HepG2 (cell line): ENCODE data around the gene RTKN2. TPM values are rescaled to one million over a fixed set of nuclear protein-coding genes. Genes with fewer than 3 reads are reported as not detected.

ENCODE experiments used
- ATAC-seq: fragments of 200-7000 bp; cut with Tn5 transposase; 3 replicates; pipeline ENCODE4 v1.9.1; 2020; ENCODE audit warnings: mild to moderate bottlenecking, moderate library complexity
- BruUV-seq: library from RNA; stranded (reverse); fragments of 400-500 nt; replicated peaks from 2 replicates; lab custom pipeline; 2021; lab: Mats Ljungman, UMichigan
- CTCF ChIA-PET: fragments of 300-600 bp; formaldehyde crosslinking; extraction: SDS; loops from one replicate; lab custom pipeline; 2021; ENCODE audit warnings: low total read pairs, inconsistent platforms, low intra/inter-chr PET ratio; lab: Yijun Ruan, JAX
- POLR2A ChIA-PET: fragments of 350-600 bp; sonication (Branson Sonifier 250); formaldehyde crosslinking; loops from one replicate; lab custom pipeline; 2020; ENCODE audit warnings: antibody characterized with exemption, inconsistent platforms; lab: Yijun Ruan, JAX
- DNase-seq: peaks from one replicate; pipeline ENCODE4 v3.0.0-alpha.2; 2015; ENCODE audit warnings: low spot score
- FAIRE-seq: peaks from 3 replicates; lab custom pipeline; 2011; peaks lifted over from hg19 to GRCh38; lab: Jason Lieb, UNC
- H2AFZ ChIP-seq: one replicate; pipeline ENCODE4 v1.6.1; 2011; ENCODE audit warnings: low read length, inconsistent platforms
- H3K27ac ChIP-seq: fragments of 300-600 bp; 3 replicates; pipeline ENCODE4 v1.8.0; 2011; ENCODE audit warnings: mixed run types, mild to moderate bottlenecking, mixed read lengths, low read length, inconsistent platforms; ENCODE audit not compliant: insufficient read depth; ENCODE audit errors: extremely low read length
- H3K27me3 ChIP-seq, 2 experiments: fragments of 200-600 bp in 1 of 2; 2 replicates in 1 of 2; 3 replicates in 1 of 2; pipeline versions ENCODE4 v1.6.0 to v1.8.0; 2011; ENCODE audit warnings: low read length in 2 of 2, mild to moderate bottlenecking in 2 of 2, moderate library complexity in 2 of 2, inconsistent platforms in 1 of 2; ENCODE audit not compliant: insufficient read depth in 2 of 2, control insufficient read depth in 1 of 2
- H3K36me3 ChIP-seq, 2 experiments: fragments of 200-600 bp in 1 of 2; replicated peaks in 1 of 2; 2 replicates in 1 of 2; 3 replicates in 1 of 2; pipeline versions ENCODE4 v1.5.1 to v1.8.0; 2011; ENCODE audit warnings: low read length in 2 of 2, inconsistent platforms in 1 of 2; ENCODE audit not compliant: insufficient read depth in 2 of 2, control insufficient read depth in 1 of 2
- H3K4me1 ChIP-seq: 2 replicates; pipeline ENCODE4 v1.5.1; 2012; ENCODE audit warnings: low read length, inconsistent platforms; ENCODE audit not compliant: insufficient read depth
- H3K4me2 ChIP-seq: 2 replicates; pipeline ENCODE4 v1.6.0; 2011; ENCODE audit warnings: low read depth, low read length, inconsistent platforms
- H3K4me3 ChIP-seq, 3 experiments: fragments of 200-600 bp in 1 of 3; sonication (generic), shearing (Covaris generic) in 1 of 3; replicated peaks in 1 of 3; 2 replicates each; pipeline ENCODE4 v1.5.1; 2011 to 2016; ENCODE audit warnings: low read length in 3 of 3, inconsistent platforms in 2 of 3, low read depth in 2 of 3, mild to moderate bottlenecking in 2 of 3, control low read depth in 1 of 3, mixed read lengths in 1 of 3; ENCODE audit not compliant: insufficient read depth in 1 of 3
- H3K79me2 ChIP-seq: one replicate; pipeline ENCODE4 v1.6.1; 2011; ENCODE audit warnings: low read length, inconsistent platforms; ENCODE audit not compliant: insufficient read depth
- H3K9ac ChIP-seq: 2 replicates; pipeline ENCODE4 v1.6.0; 2011; ENCODE audit warnings: mild to moderate bottlenecking, low read depth, low read length, inconsistent platforms; ENCODE audit not compliant: insufficient read depth
- H3K9me3 ChIP-seq: 2 replicates; pipeline ENCODE4 v1.5.1; 2012; ENCODE audit warnings: mild to moderate bottlenecking, low read length
- H4K20me1 ChIP-seq: 2 replicates; pipeline ENCODE4 v1.6.0; 2011; ENCODE audit warnings: inconsistent platforms, mild to moderate bottlenecking, low read length, moderate library complexity; ENCODE audit not compliant: insufficient read depth
- CREM ChIP-seq, 2 experiments: sonication (generic) in 1 of 2; formaldehyde crosslinking in 1 of 2; IDR thresholded peaks; 2 replicates each; pipeline versions ENCODE4 v1.4.0 to v1.6.1; 2016 to 2020; ENCODE audit warnings: antibody characterized with exemption in 1 of 2, mild to moderate bottlenecking in 1 of 2, missing genetic modification reagents in 1 of 2
- HHEX ChIP-seq: IDR thresholded peaks from 2 replicates; pipeline ENCODE4 v1.6.1; 2016; ENCODE audit warnings: control low read depth
- HMGA1 ChIP-seq: sonication (generic); formaldehyde crosslinking; conservative IDR thresholded peaks from 2 replicates; pipeline ENCODE4 v1.4.0; 2020; ENCODE audit warnings: missing genetic modification reagents
- NAIF1 ChIP-seq: sonication (generic); formaldehyde crosslinking; IDR thresholded peaks from 2 replicates; pipeline ENCODE4 v1.5.0; 2020; ENCODE audit warnings: mild to moderate bottlenecking, missing genetic modification reagents, borderline replicate concordance
- NCOA2 ChIP-seq: sonication (generic); formaldehyde crosslinking; IDR thresholded peaks from 2 replicates; pipeline ENCODE4 v1.8.0; 2022; ENCODE audit warnings: inconsistent platforms
- NR2F2 ChIP-seq: IDR thresholded peaks from 2 replicates; pipeline ENCODE4 v1.6.1; 2012; ENCODE audit warnings: low read depth, inconsistent platforms, borderline replicate concordance
- POGZ ChIP-seq: sonication (generic); formaldehyde crosslinking; IDR thresholded peaks from 2 replicates; pipeline ENCODE4 v1.4.0; 2020; ENCODE audit warnings: mild to moderate bottlenecking, missing genetic modification reagents
- TEAD3 ChIP-seq: optimal IDR thresholded peaks from 2 replicates; pipeline ENCODE3; 2016; ENCODE audit warnings: borderline replicate concordance
- ZNF331 ChIP-seq: sonication (generic); formaldehyde crosslinking; IDR thresholded peaks from 2 replicates; pipeline ENCODE4 v1.4.0; 2020; ENCODE audit warnings: missing genetic modification reagents
- ZNF441 ChIP-seq: sonication (generic); formaldehyde crosslinking; IDR thresholded peaks from 2 replicates; pipeline ENCODE4 v1.7.0; 2021; ENCODE audit warnings: missing genetic modification reagents, borderline replicate concordance
- ZNF782 ChIP-seq: sonication (generic); formaldehyde crosslinking; IDR thresholded peaks from 2 replicates; pipeline ENCODE4 v1.4.0; 2020; ENCODE audit warnings: missing genetic modification reagents, mild to moderate bottlenecking, borderline replicate concordance
- WGBS: methylation state at CpG from one replicate; pipeline ENCODE4 v1.1.6; 2017; ENCODE audit warnings: low lambda C conversion rate; 5-methylcytosine and 5-hydroxymethylcytosine counted together
- in situ Hi-C: cut with HindIII; loops from 2 replicates; pipeline ENCODE4 v1.10.0; 2017; ENCODE audit warnings: low pct_unique_long_range_greater_than_20kb; ENCODE audit not compliant: extremely low pct_ligation_motif_present
- intact Hi-C: fragments of 100-400 bp; cut with micrococcal nuclease; formaldehyde crosslinking; loops from one replicate; pipeline ENCODE4 v1.10.0; 2022; ENCODE audit not compliant: unreplicated experiment
- polyA plus RNA-seq, 8 experiments: library from polyadenylated mRNA; depleted of rRNA in 3 of 8; stranded (reverse) in 7 of 8; unstranded in 1 of 8; fragments of >200 nt; fragmentation: Illumina TruSeq in 4 of 8; extraction: Trizol in 4 of 8; gene quantifications; 2 replicates each; pipeline versions ENCODE4 v1.2.1 to v1.2.3, GENCODE V29; 2011 to 2016; ENCODE audit warnings: low read depth in 4 of 8, missing spikeins in 1 of 8, mixed read lengths in 1 of 8; ENCODE audit not compliant: insufficient read depth in 1 of 8
- total RNA-seq, 5 experiments: library from RNA; depleted of rRNA; stranded (reverse); fragments of >200 nt; fragmentation: Illumina TruSeq; extraction: Trizol; gene quantifications; 2 replicates each; pipeline ENCODE4 v1.2.3, GENCODE V29; 2016; ENCODE audit warnings: low read depth in 1 of 5
- TF ChIP-seq, protein P1 (sequence below): sonication (generic); formaldehyde crosslinking; IDR thresholded peaks from 2 replicates; pipeline ENCODE4 v1.5.1; 2020; ENCODE audit warnings: mild to moderate bottlenecking, missing genetic modification reagents
- TF ChIP-seq, protein P2 (sequence below): sonication (generic); formaldehyde crosslinking; IDR thresholded peaks from 2 replicates; pipeline ENCODE4 v1.8.0; 2022; ENCODE audit warnings: missing genetic modification reagents, mild to moderate bottlenecking, moderate library complexity, borderline replicate concordance
- TF ChIP-seq, protein P3 (sequence below): fragments of 450-650 bp; IDR thresholded peaks from 2 replicates; pipeline ENCODE4 v1.6.1; 2017
- TF ChIP-seq, protein P4 (sequence below): sonication (generic); formaldehyde crosslinking; IDR thresholded peaks from 2 replicates; pipeline ENCODE4 v1.8.1; 2023; ENCODE audit warnings: mild to moderate bottlenecking, missing genetic modification reagents

The RTKN2 gene
- total and polyA plus RNA-seq, 2 of the 13 experiments (the other 11 are each of a cell fraction or from before 2014, with no cell fraction given), result 2.2 to 7.0 TPM

DNA sequence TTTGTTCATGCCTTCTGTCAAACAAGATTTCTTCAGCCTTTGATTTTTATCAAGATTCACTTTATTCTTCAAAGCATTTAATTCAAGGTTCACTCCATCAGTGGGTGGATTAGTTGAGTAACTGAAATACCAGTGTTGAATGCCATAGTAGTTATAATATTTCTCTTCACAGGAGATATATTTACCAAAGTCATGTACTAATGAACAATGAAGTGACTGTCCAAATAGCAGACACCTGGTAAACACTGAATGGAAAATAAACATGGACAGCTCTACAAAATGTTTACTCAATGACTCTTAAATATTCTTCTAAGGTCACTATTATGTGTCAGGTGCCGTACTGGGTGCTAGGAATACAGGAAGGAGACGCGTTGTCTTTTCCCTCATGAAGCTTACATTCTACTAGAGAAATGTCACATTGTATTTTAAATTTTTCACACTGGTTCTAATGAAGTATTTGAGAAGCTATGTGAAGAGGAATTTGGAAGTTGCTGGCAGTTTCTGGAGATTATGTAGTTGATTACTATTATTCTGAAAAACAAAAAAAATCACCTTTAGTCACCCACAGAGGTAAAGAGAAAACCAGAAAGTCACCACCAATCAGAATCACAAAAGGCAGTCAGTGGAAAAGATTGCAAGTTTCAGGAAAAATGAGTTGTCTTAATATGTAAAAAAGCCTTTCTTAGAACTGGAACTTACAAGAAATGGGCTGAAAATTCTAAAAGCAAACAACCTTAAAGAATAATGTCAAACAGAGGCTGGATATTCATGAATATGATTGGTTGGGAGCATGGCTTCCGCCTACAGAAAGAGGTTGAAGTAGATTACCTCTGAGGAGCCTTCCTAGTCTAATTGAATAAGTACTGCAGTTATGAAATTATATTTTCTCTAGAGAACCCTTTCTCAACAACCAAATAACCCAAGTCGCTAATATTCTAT, 84.5 kb downstream of the RTKN2 start:
- in situ Hi-C loops (no loop called here), intact Hi-C loops (loop anchor here (2.0 to 5.0 kb wide), 2 partner anchors 89 to 137 kb away; no protein-coding TSS in a partner anchor)
- H2AFZ ChIP-seq, result no peak overlapping the region
- H3K79me2 ChIP-seq, result no peaks in the 10 kb centered on the region
- peak; percentile 34 for FAIRE-seq
- H3K9ac ChIP-seq, result peak overlapping the region; percentile 38
- peak; percentile 91 for DNase-seq
- peaks cover 15% of the 10 kb centered on the region for H3K4me1 ChIP-seq
- BruUV-seq, result no TSS peak
- H3K27ac ChIP-seq, result peak overlapping the region; percentile 58
- WGBS, result 54% methylated on average over 5 of the region's 5 CpGs
- no peak overlapping the region for H3K4me2 ChIP-seq
- no peaks in the 10 kb centered on the region for H3K27me3 ChIP-seq
- no peak overlapping the region for H3K4me3 ChIP-seq
- ChIA-PET POLR2A (interaction anchor here (1.0 to 1.1 kb wide), 3 partner anchors 89 to 287 kb away, joined by 3 to 5 read pairs (median 5); no protein-coding TSS in a partner anchor), CTCF (no interaction called here)
- peak; percentile 93 for ATAC-seq
- H4K20me1 ChIP-seq, result no peaks in the 10 kb centered on the region
- peaks cover 5% of the 10 kb centered on the region for H3K9me3 ChIP-seq
- no peaks in the 10 kb centered on the region for H3K36me3 ChIP-seq
- TF ChIP-seq ZNF441 (CRISPR knock-in tag) (no peak), NCOA2 (CRISPR knock-in tag) (peak; percentile 85), HHEX (CRISPR knock-in tag) (peak; percentile 75), ZNF331 (0 out of 2 replicates have a peak, but pooled peaks have one; percentile 11), NAIF1 (no peak), ZNF782 (CRISPR knock-in tag) (no peak), HMGA1 (CRISPR knock-in tag) (no peak), CREM (IDR thresholded peaks at IDR 0.05) (peak; percentile 77), CREM (CRISPR knock-in tag; IDR thresholded peaks at IDR 0.05) (no peak), TEAD3 (CRISPR knock-in tag) (peak; percentile 11), NR2F2 (peak; percentile 56; the same call in 1 of the 2 replicates), POGZ (CRISPR knock-in tag) (peak; percentile 39; the same call in 1 of the 2 replicates)
- TF ChIP-seq, protein P1, sequence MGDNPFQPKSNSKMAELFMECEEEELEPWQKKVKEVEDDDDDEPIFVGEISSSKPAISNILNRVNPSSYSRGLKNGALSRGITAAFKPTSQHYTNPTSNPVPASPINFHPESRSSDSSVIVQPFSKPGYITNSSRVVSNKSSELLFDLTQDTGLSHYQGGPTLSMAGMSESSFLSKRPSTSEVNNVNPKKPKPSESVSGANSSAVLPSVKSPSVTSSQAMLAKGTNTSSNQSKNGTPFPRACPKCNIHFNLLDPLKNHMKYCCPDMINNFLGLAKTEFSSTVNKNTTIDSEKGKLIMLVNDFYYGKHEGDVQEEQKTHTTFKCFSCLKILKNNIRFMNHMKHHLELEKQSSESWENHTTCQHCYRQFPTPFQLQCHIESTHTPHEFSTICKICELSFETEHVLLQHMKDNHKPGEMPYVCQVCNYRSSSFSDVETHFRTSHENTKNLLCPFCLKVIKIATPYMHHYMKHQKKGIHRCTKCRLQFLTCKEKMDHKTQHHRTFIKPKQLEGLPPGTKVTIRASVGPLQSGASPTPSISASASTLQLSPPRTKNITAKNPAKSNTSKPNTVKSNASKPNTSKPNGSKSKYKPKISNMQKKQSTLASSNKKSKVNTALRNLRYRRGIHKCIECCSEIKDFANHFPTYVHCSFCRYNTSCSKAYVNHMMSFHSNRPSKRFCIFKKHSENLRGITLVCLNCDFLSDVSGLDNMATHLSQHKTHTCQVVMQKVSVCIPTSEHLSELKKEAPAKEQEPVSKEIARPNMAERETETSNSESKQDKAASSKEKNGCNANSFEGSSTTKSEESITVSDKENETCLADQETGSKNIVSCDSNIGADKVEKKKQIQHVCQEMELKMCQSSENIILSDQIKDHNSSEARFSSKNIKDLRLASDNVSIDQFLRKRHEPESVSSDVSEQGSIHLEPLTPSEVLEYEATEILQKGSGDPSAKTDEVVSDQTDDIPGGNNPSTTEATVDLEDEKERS (CRISPR knock-in tag), result peak; percentile 83
- TF ChIP-seq, protein P2, sequence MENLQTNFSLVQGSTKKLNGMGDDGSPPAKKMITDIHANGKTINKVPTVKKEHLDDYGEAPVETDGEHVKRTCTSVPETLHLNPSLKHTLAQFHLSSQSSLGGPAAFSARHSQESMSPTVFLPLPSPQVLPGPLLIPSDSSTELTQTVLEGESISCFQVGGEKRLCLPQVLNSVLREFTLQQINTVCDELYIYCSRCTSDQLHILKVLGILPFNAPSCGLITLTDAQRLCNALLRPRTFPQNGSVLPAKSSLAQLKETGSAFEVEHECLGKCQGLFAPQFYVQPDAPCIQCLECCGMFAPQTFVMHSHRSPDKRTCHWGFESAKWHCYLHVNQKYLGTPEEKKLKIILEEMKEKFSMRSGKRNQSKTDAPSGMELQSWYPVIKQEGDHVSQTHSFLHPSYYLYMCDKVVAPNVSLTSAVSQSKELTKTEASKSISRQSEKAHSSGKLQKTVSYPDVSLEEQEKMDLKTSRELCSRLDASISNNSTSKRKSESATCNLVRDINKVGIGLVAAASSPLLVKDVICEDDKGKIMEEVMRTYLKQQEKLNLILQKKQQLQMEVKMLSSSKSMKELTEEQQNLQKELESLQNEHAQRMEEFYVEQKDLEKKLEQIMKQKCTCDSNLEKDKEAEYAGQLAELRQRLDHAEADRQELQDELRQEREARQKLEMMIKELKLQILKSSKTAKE, result peak; percentile 82
- TF ChIP-seq, protein P3, sequence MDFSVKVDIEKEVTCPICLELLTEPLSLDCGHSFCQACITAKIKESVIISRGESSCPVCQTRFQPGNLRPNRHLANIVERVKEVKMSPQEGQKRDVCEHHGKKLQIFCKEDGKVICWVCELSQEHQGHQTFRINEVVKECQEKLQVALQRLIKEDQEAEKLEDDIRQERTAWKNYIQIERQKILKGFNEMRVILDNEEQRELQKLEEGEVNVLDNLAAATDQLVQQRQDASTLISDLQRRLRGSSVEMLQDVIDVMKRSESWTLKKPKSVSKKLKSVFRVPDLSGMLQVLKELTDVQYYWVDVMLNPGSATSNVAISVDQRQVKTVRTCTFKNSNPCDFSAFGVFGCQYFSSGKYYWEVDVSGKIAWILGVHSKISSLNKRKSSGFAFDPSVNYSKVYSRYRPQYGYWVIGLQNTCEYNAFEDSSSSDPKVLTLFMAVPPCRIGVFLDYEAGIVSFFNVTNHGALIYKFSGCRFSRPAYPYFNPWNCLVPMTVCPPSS, result no peak
- TF ChIP-seq, protein P4, sequence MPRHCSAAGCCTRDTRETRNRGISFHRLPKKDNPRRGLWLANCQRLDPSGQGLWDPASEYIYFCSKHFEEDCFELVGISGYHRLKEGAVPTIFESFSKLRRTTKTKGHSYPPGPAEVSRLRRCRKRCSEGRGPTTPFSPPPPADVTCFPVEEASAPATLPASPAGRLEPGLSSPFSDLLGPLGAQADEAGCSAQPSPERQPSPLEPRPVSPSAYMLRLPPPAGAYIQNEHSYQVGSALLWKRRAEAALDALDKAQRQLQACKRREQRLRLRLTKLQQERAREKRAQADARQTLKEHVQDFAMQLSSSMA, result no peak
